ENCODE measurements around the gene MPZL1. TPM values are rescaled to one million over a fixed set of nuclear protein-coding genes. Genes with fewer than 3 reads are reported as not detected.
"Not testable (repeated sequence)": the region's sequence is repeated elsewhere in the genome, so short reads cannot be mapped to it uniquely, and the experiment has no call there.

The MPZL1 gene
- total RNA-seq, 1 experiment from 2014 or later: 24.9 TPM

DNA sequence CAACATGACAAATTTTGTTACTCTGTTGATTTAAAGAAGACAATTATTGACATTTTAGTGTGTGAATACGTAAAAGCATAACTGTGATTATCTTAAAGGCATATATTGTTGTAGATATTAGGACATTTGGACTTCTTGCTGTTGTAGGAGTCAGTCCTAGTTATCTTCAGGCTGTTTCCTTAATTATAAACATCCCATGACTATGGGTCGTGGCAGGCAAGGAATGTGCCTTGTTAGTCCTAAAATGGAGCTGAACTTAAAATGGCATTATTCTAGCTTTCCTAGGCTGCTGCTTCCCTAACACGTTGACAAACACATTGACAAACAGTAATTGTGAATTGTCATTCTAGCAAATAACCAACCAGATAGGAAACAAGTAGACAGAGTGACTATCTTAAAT, 4.4 kb upstream of the MPZL1 start:
- no peak overlapping the region for H3K9ac ChIP-seq (ENCODE audit: low read length)
- H3K4me1 ChIP-seq (ENCODE audit: low read length): peaks cover 56% of the 10 kb centered on the region
- H3K27me3 ChIP-seq (ENCODE audit: low read length): no peaks in the 10 kb centered on the region
- H2AFZ ChIP-seq (ENCODE audit: low read length): no peak overlapping the region
- no peak overlapping the region for H3K27ac ChIP-seq (ENCODE audit: low read length)
- no peaks in the 10 kb centered on the region for H3K79me2 ChIP-seq (ENCODE audit: low read length)
- no peaks in the 10 kb centered on the region for H3K36me3 ChIP-seq (ENCODE audit: insufficient read depth, low read length)
- H4K20me1 ChIP-seq (ENCODE audit: insufficient read depth, low read depth, low read length): no peaks in the 10 kb centered on the region
- no peak for DNase-seq
- H3K4me3 ChIP-seq (ENCODE audit: low read length): no peak overlapping the region
- H3K9me3 ChIP-seq (ENCODE audit: low read length): no peaks in the 10 kb centered on the region
- peak overlapping the region; percentile 57 for H3K4me2 ChIP-seq (ENCODE audit: low read depth, low read length, poor library complexity, severe bottlenecking)
- no peaks in the 10 kb centered on the region for H3K9me2 ChIP-seq (replicated peaks; ENCODE audit: insufficient read depth, low read length)

GRCh38 chr1:167718914-167719691, 2.7 kb upstream of the MPZL1 start:
- Histone ChIP-seq H4K20me1 (ENCODE audit: insufficient read depth, low read depth, low read length) (peaks cover 9% of the 10 kb centered on the region; the same call in 1 of the 2 replicates), H3K27me3 (ENCODE audit: low read length) (no peaks in the 10 kb centered on the region), H3K4me2 (ENCODE audit: low read depth, low read length, poor library complexity, severe bottlenecking) (peak overlapping the region; percentile 97), H3K9me2 (replicated peaks; ENCODE audit: insufficient read depth, low read length) (no peaks in the 10 kb centered on the region), H3K79me2 (ENCODE audit: low read length) (no peaks in the 10 kb centered on the region), H3K9me3 (ENCODE audit: low read length) (no peaks in the 10 kb centered on the region), H3K4me3 (ENCODE audit: low read length) (peak overlapping the region; percentile 48; the same call in 1 of the 2 replicates), H3K27ac (ENCODE audit: low read length) (no peak overlapping the region), H3K4me1 (ENCODE audit: low read length) (peaks cover 58% of the 10 kb centered on the region), H3K36me3 (ENCODE audit: insufficient read depth, low read length) (no peaks in the 10 kb centered on the region), H2AFZ (ENCODE audit: low read length) (peak overlapping the region; percentile 85), H3K9ac (ENCODE audit: low read length) (peak overlapping the region; percentile 50)
- no peak for DNase-seq

DNA sequence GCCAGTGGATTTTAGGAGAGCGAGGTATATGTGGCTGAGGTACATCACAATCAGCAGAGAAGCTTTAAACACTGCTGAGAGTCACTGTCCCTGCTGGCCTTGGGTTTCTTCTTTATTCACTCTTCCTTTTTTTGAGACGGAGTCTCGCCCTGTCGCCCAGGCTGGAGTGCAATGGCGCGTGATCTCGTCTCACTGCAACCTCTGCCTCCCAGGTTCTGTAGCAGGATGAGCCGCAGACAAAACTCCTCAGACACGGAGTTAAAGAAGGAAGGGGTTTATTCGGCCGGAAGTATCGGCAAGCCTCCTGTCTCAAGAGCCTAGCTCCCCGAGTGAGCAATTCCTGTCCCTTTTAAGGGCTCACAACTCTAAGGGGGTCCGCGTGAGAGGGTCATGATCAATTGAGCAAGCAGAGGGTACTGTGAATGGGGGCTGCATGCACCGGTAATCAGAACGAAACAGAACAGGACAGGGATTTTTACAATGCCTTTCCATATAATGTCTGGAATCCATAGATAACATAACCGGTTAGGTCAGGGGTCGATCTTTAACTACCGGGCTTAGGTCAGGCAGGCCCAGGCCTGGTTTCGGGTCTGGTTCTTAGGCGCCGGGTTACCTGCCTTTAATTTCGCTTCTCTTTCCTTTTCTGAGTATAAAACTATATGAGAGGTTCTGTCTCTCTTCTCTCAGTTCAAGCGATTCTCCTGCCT, 1.9 kb upstream of the MPZL1 start:
- DNase-seq: peak; percentile 76
- H2AFZ ChIP-seq (ENCODE audit: low read length): peak overlapping the region; percentile 85

GRCh38 chr1:167720965-167721616, 691 bp upstream of the MPZL1 start:
- DNase-seq: peak; percentile 66
- peaks cover 16% of the 10 kb centered on the region; the same call in 1 of the 2 replicates for H4K20me1 ChIP-seq (ENCODE audit: insufficient read depth, low read depth, low read length)
- H3K9ac ChIP-seq (ENCODE audit: low read length): peak overlapping the region; percentile 78
- H3K9me2 ChIP-seq (replicated peaks; ENCODE audit: insufficient read depth, low read length): no peaks in the 10 kb centered on the region
- H3K4me1 ChIP-seq (ENCODE audit: low read length): peaks cover 55% of the 10 kb centered on the region
- no peak overlapping the region for H3K27ac ChIP-seq (ENCODE audit: low read length)
- no peaks in the 10 kb centered on the region for H3K27me3 ChIP-seq (ENCODE audit: low read length)
- H3K4me3 ChIP-seq (ENCODE audit: low read length): peak overlapping the region; percentile 83
- peak overlapping the region; percentile 96 for H2AFZ ChIP-seq (ENCODE audit: low read length)
- H3K79me2 ChIP-seq (ENCODE audit: low read length): no peaks in the 10 kb centered on the region
- H3K9me3 ChIP-seq (ENCODE audit: low read length): no peaks in the 10 kb centered on the region
- H3K4me2 ChIP-seq (ENCODE audit: low read depth, low read length, poor library complexity, severe bottlenecking): peak overlapping the region; percentile 97
- no peaks in the 10 kb centered on the region for H3K36me3 ChIP-seq (ENCODE audit: insufficient read depth, low read length)

More for the DNA sequence above, 1.9 kb upstream of the MPZL1 start:
- H3K9me3 ChIP-seq (ENCODE audit: low read length); H3K9me2 ChIP-seq (replicated peaks; ENCODE audit: insufficient read depth, low read length); H3K27me3 ChIP-seq (ENCODE audit: low read length); H3K27ac ChIP-seq (ENCODE audit: low read length); H3K36me3 ChIP-seq (ENCODE audit: insufficient read depth, low read length); H3K79me2 ChIP-seq (ENCODE audit: low read length): not testable (repeated sequence)
- Histone ChIP-seq H3K4me2 (ENCODE audit: low read depth, low read length, poor library complexity, severe bottlenecking) (peak overlapping the region; percentile 97), H3K9ac (ENCODE audit: low read length) (peak overlapping the region; percentile 50), H3K4me3 (ENCODE audit: low read length) (peak overlapping the region; percentile 48; the same call in 1 of the 2 replicates), H4K20me1 (ENCODE audit: insufficient read depth, low read depth, low read length) (peaks cover 16% of the 10 kb centered on the region; the same call in 1 of the 2 replicates), H3K4me1 (ENCODE audit: low read length) (peaks cover 54% of the 10 kb centered on the region)

DNA sequence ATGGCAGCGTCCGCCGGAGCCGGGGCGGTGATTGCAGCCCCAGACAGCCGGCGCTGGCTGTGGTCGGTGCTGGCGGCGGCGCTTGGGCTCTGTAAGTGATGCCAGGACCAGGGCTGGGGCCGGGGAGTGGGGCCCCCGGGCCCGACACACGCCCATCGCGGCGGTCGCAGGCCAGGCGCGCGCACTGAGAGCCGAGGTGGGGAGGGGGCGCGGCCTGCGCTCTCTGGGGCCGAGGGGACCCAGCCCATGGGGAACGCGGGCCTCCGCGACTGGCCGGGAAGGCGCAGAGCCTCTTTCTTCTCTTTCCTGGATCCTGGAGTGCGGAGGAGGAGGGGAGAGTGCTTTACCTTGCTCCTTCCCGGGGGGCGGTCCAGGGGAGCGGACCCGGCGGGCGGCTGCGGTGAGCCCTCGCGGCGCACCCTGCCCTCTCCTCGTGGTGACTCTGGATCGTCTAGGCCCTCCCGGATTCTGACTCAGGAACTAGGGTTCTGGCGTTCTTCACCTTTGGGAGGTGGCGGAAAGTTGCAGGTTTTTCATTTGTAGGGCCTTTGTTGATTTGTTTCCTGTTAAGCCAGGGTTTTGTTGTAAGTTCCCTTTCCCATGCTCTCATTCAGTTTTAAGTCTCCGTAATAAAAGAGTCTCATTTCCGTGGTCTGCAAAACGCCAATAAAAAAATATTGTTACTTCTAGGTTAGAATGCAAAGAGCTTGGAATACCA, 529 bp downstream of the MPZL1 start:
- Histone ChIP-seq H3K79me2 (ENCODE audit: low read length) (no peaks in the 10 kb centered on the region), H3K4me1 (ENCODE audit: low read length) (peaks cover 51% of the 10 kb centered on the region), H3K9ac (ENCODE audit: low read length) (peak overlapping the region; percentile 78), H4K20me1 (ENCODE audit: insufficient read depth, low read depth, low read length) (peaks cover 16% of the 10 kb centered on the region; the same call in 1 of the 2 replicates), H3K9me3 (ENCODE audit: low read length) (no peaks in the 10 kb centered on the region), H3K4me3 (ENCODE audit: low read length) (peak overlapping the region; percentile 83), H3K27me3 (ENCODE audit: low read length) (no peaks in the 10 kb centered on the region), H3K27ac (ENCODE audit: low read length) (no peak overlapping the region), H3K9me2 (replicated peaks; ENCODE audit: insufficient read depth, low read length) (no peaks in the 10 kb centered on the region), H3K36me3 (ENCODE audit: insufficient read depth, low read length) (no peaks in the 10 kb centered on the region), H3K4me2 (ENCODE audit: low read depth, low read length, poor library complexity, severe bottlenecking) (peak overlapping the region; percentile 97), H2AFZ (ENCODE audit: low read length) (peak overlapping the region; percentile 75)
- DNase-seq: peak; percentile 57

DNA sequence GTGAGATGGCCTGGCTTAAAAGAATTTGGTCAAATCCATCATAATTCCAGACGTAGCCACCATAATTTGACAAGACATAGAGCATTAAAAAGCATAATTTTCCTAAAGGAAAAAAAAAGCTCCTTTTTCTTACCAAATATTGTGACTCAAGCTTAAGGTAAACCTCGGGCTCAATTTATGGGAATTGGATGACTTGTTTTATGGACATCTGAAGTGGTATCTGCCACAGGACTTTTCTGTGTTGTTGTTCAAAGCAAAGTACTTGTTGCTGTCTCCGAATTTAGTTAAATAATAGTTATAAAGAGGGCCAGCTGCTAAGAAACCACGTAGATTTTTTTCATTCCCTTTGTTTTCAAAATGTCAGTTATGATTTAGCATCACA, 1.1 kb downstream of the MPZL1 start:
- Histone ChIP-seq H3K9me2 (replicated peaks; ENCODE audit: insufficient read depth, low read length) (no peaks in the 10 kb centered on the region), H3K27ac (ENCODE audit: low read length) (no peak overlapping the region), H3K4me2 (ENCODE audit: low read depth, low read length, poor library complexity, severe bottlenecking) (peak overlapping the region; percentile 97), H3K9me3 (ENCODE audit: low read length) (no peaks in the 10 kb centered on the region), H2AFZ (ENCODE audit: low read length) (no peak overlapping the region), H3K79me2 (ENCODE audit: low read length) (no peaks in the 10 kb centered on the region), H3K27me3 (ENCODE audit: low read length) (no peaks in the 10 kb centered on the region), H3K4me3 (ENCODE audit: low read length) (peak overlapping the region; percentile 83), H3K36me3 (ENCODE audit: insufficient read depth, low read length) (no peaks in the 10 kb centered on the region), H4K20me1 (ENCODE audit: insufficient read depth, low read depth, low read length) (peaks cover 16% of the 10 kb centered on the region; the same call in 1 of the 2 replicates), H3K9ac (ENCODE audit: low read length) (peak overlapping the region; percentile 78), H3K4me1 (ENCODE audit: low read length) (peaks cover 51% of the 10 kb centered on the region)
- DNase-seq: no peak

- Histone ChIP-seq H3K4me2 (ENCODE audit: low read depth, low read length, poor library complexity, severe bottlenecking) (no peak overlapping the region), H3K27ac (ENCODE audit: low read length) (no peak overlapping the region), H4K20me1 (ENCODE audit: insufficient read depth, low read depth, low read length) (peaks cover 16% of the 10 kb centered on the region; the same call in 1 of the 2 replicates), H3K79me2 (ENCODE audit: low read length) (no peaks in the 10 kb centered on the region), H3K27me3 (ENCODE audit: low read length) (no peaks in the 10 kb centered on the region), H3K9me2 (replicated peaks; ENCODE audit: insufficient read depth, low read length) (no peaks in the 10 kb centered on the region), H3K9me3 (ENCODE audit: low read length) (no peaks in the 10 kb centered on the region), H3K4me3 (ENCODE audit: low read length) (no peak overlapping the region), H3K4me1 (ENCODE audit: low read length) (peaks cover 46% of the 10 kb centered on the region), H2AFZ (ENCODE audit: low read length) (no peak overlapping the region), H3K36me3 (ENCODE audit: insufficient read depth, low read length) (no peaks in the 10 kb centered on the region), H3K9ac (ENCODE audit: low read length) (no peak overlapping the region)
- DNase-seq: no peak
Measured at GRCh38 chr1:167723707-167724323, 2.0 kb downstream of the MPZL1 start.
